COLO829 (cell line): Measurements from ENCODE around the gene PIK3R1.

Experiments
- DNase-seq: peaks from one replicate; pipeline ENCODE4 v3.0.0; 2012; ENCODE audit warnings: low spot score

Gene PIK3R1

DNA sequence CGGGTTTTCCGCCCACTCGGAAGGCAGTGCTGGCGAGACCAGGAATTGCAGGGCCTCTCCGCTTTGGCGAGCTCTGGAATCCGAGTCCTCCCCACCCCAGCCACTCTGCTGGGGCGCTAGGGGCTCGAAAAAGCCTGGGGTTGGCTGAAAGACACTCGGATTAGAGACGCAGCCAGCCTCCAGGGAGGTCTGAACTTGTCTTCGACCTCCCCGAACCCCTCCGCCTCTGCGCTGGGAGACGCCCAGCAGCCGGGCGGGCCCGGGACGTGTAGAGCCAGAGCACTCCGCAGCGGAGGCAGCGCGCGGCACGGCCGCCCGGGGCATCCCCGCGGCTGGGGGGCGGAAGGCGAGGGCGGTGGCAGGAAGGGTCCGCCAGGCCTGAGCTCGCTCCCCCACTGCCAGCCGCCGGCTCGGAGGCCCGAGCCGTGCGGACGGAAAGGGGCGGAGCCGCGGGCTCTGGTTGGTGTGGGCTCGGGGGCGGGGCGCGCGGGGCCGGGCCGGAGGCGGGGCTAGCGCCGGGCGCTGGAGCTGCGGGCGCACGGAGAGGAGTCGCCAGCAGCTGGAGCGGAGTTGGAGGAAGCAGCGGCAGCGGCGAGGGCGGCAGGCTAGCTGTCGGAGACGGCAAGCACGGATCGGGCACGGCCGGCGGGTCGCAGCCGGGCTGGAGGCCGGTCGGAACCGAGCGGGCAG, at the start of gene PIK3R1:
Gene PIK3R1 (plus strand): TSS at position 549 of the 690 bp plus-strand sequence. CDS start 10,920 bp downstream, outside the sequence.
- peak; percentile 79 for DNase-seq

DNA sequence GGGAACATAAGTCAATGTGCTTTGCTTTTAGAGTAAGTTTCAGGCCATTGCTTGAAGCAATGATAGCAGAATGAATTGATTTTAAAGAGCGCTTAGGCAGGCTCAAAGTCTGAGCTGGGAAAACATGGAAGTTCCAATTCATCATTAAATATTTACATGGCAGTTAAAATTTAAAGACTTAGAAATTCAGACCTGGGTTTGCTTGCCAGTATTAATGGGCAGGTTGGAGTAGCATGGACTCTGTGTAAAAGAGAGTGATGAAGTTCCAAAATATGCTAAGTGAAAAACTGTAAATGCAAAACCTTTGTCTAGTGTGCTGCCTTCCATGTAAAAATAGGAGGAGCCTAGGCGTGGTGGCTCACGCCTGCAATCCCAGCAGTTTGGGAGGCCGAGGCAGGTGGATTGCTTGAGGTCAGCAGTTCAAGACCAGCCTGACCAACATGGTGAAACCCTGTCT, 48.3 kb upstream of the PIK3R1 start:
- DNase-seq: no peak

DNA sequence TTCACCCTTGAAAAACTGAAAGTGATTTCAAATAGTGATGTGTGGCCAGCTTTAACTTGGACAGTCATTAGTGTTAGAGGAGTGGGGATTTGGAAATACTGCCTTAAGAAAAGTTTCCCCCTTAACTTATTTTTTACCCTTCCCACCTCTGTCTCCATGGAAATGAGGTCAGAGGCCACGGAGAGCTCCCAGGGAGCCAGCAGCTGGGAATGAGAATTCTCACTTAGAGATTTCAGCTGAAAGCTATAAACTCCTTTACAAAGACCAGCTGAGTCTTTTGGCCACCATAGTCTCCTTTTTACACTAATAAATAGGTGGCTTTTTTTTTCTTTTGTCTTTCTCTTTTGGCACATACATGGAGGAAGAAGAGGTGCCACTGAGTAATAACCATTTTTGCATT, 45.7 kb upstream of the PIK3R1 start:
- no peak for DNase-seq

DNA sequence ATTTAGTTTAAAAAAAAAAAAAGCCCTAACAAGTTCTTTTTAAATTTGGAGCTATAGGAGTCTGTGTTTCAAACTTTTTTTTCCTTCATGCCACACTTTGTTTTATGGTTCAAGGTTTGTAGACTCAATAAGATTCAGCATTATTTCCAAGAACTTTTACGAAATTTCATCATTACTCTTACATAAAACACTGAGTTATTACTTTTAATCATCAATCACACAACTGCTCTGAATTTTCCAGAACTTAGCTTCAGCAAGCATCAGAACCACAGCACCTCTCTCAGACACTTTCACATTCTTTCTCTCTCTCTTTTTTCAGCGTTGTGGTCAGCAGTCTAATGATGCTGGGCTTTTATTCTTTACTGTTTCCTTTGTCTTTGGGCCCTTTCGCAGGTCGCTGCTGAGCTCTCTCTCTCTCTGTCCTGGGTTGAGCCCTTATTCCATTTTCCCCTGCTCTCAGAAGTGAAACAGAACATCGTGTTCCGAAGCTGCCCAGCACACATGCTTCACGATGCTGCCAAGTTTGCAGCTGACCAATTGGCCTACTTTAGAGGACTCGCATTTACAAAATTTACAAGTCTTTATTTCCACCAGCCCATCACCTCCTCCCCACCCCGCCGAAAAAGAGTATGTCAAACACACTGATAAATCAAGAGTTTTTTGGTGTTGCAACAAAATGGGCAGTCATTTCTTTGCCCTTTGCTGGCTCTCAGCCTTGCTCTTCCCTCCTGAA, 44.6 kb upstream of the PIK3R1 start:
- no peak for DNase-seq

DNA sequence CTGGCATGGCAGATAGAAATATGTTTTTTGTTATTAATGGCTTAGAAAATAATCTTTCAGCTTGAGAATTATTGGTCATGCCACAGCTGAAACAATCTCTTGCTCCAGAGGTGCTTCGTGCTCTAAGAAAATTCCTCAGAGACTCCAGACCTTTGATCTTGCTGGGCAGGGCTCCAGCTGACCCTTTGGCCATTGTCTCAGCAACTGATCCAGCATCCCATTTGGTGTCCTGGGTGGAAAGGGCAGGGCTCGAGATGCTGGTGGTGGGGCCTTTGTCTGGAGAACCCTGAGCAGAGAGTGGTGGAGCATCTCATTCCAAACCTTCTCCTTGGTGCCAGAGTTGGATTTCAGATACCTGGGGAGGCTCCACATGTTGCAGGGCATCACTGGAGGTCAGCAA, 43.2 kb upstream of the PIK3R1 start:
- DNase-seq: no peak

DNA sequence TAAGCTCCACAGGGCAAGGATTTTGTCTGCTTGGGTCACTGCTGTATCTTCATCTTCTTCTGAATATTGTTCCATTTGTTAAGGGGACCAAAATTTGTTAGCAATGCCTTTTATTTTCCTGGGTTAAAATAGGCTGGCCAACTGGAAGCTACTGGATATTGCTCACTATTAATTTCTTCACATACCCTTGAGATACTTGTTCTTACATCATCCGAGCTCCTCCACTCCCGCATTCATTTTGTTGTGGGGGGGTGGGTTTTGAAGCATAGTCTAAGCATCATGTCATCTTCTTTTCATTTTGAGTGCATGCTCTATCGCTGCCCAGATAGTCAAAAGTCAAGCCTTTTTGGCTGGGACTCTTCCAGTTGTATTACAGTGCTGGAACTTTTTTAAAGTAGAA, 42.5 kb upstream of the PIK3R1 start:
- DNase-seq: no peak

DNA sequence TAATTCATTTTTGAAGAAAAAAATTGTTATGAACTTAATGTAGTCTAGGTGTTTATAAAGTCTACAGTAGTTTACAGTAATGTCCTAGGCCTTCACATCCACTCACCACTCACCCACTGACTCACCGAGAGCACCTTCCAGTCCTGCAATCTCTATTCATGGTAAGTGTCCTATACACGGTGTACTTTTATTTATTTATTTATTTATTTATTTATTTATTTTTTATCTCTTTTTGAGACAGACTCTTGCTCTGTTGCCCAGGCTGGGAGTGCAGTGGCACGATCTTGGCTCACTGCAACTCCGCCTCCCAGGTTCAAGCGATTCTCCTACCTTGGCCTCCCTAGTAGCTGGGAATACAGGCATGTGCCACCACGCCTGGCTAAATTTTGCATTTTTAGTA, 39.3 kb upstream of the PIK3R1 start:
- no peak for DNase-seq

DNA sequence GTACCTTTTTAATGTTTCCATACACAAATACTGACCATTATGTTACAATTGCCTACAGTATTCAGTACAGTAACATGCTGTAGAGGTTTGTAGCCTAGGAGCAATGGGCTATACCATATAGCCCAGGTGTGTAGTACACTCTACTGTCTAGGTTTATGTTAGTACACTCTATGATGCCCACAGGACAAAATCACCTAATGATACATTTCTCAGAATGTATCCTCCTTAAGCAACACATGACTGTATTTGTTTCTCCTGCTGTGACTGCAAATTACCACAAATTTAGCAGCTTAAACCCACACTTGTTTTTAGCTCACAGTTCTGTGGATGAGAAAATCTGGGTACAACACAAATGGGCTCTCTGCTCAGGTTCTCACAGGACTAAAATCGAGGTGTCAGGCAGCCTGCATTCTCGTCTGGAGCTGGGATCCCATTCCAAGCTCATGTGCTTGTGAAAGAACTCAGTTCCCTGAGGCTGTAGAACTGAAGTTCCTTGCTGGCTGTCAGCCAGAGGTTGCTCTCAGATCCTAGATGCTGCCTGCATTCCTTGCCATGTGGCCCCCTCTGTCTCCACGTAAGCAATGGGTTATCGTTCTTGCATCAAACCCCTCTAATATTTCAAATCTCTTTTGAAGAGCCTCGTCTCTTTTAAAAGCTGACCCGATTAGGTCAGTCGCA, 38.6 kb upstream of the PIK3R1 start:
- DNase-seq: no peak

DNA sequence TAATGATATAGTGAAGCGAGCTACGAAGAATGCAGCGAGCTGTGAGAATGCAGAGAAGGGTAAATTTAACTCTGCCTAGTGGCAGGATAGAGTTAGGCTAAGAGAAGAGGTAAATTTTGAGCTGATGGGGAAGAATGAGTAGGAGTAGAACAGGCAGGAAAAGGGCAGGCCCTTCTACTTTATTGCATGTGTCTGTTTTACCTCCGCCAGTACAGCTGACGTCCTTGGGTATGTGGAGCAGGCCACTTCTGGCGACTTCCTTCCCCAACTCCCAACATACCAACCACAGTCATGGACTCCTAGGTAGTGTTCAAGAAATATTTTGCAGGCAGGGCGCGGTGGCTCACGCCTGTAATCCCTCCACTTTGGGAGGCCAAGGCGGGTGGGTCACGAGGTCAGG, 37.9 kb upstream of the PIK3R1 start:
- DNase-seq: no peak

DNA sequence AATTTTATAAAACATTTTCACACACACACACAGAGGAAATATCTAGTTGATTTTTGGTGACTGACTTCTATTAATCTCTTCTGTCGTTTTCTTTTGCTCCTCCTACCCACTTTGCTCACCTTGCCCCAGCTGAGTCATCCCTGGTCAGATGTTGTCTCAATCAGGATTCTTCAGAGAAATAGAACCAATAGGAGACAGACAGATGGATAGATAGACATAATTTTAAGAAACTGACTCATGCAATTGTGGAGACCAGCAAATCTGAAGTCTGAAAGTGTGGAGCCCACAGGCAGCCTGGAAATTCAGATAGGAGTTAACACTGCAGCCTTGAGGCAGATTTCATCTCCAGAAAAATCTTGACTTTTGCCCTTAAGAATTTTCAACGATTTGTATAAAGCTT, 37.0 kb upstream of the PIK3R1 start:
- DNase-seq: no peak

DNA sequence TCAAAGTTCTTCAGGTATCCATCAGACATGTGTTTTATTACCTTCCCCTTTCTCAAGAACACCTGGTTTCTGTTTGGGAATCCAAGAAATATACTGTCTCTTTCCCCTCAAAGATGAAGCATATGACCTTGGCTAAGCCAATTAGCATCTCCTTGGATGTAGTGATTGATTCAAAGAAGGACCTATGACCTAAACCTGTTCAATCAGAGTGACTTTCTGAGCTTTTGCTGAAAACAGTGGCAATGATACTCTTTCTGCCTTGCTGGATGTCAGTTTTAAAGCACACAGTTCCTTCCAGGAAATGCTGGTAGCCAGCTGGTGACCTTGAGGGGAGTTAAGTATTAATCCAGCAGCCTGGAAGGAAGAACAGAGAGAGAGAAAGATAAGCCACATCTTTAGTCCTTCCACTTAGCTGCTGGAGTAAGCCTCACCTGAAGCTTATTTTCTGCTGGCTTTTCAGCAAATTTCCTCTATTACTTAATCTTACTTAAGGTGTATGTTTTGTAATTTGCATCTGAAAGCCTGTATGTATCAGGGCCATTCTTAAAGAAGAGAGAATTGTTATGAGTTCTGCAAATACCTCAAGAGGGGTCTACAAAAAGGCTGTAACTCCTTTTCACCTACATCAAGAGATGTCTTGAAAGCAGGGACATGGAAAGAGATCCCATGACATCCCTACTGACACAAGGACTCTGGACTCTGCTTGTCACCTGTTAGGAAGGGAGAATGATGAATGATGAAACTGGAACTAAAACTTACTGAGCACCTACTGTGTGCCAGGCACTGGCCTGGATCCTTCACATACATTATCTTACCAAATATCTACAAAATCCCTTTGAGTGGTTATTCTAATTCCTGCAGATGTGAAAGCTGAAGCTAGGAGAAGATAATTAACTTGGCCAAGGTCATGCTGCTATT, 35.2 kb upstream of the PIK3R1 start:
- DNase-seq: no peak

DNA sequence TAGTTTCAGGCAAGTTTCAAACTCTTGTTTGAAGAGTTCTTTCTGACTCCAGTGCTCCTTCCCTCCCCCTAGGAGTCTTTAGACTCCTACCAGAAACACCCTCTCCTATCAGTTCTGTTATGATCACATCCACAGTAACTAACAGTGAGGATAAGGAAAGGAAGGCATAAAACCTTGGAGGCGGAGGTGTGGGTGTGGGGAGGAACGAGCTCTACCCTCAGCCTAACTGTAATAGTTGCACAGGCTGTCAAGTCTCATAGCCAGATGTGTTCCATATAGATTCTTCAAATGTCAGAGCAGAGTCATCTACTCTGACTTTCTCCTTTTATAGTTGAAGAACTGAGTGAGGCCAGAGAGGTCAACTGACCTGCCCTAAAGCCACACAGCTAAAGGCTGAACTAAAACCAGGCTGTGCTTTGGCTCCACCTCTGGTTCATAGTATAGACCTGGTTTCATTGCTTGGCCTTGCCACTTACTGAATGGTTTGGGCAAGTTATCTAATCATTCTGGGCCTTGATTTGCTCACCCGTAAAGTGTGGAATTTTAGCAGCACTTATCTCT, 34.4 kb upstream of the PIK3R1 start:
- DNase-seq: no peak

DNA sequence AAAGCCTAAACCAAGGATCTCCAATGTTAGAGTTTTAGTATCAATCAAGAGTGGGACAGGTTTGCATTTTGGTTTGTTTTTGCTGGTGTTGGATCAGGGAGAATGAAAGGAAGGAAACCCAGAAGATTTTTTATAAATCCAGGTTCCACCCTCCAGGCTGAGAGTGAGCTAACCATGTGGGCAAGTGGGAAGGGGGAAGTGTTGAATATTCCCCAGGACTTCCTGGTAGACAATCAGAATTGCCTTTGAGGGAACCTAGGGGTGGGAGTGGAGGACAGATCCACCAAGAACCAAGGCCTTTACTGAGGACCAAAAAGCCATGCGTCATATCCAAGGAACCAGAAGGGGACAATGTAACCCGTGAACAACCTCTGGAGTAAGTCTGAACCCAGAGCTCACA, 33.5 kb upstream of the PIK3R1 start:
- DNase-seq: no peak

DNA sequence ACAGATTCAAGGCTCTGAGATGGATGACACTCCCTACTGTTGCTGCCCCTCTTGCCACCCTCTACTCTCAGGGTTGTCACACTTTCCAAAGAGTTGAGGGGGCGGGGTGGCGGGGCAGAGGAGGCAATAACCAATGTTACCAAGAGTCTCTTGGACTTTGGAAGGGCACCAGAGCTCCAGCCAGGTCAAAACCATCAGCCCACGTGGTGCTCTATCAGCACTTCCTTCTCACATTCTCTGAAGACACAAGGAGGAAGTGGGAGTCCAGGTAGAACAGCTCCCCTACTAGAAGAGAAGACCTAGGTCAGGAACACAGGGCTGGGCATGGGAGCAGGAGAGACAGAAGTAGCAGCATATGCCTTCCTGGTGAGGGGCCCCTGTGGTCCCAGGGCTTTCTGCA, 33.0 kb upstream of the PIK3R1 start:
- no peak for DNase-seq

DNA sequence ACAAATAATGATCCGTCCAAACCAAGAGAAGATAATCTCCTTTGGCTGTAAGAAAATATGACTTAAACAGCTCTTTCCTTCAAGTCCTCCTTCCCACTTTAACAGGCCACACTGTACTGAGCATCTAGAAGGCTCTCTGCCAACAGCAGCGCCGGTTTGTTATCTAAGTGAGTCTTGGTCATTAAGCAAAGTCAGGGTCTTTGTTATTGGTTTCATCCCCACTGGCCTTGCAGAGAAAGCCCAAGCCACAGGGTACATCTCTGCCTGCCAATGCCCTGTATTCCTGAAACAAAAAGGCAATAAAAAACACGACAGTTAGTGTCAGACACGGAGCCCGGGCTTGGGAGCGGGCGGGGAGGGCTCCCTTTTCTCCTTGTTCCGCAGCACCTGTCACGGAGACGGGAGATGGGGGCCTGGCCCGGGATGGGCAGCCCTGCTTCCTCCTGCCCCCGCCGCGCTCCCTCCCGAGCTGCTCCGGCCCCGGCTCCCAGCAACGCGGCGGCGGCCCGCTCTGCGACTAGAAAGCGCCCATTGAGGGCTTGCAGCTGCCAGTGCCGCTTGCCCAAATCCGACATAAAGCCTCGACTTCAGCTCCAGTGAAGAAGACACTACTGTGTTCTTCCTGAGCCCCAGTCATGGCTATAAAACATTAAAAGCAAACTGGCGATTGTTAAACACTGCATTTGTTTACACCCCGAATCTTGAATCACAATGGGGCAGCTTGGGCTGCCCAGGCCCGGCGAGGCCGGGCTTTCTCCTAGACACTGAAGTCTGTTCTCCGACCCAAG, 28.1 kb upstream of the PIK3R1 start:
- DNase-seq: no peak

DNA sequence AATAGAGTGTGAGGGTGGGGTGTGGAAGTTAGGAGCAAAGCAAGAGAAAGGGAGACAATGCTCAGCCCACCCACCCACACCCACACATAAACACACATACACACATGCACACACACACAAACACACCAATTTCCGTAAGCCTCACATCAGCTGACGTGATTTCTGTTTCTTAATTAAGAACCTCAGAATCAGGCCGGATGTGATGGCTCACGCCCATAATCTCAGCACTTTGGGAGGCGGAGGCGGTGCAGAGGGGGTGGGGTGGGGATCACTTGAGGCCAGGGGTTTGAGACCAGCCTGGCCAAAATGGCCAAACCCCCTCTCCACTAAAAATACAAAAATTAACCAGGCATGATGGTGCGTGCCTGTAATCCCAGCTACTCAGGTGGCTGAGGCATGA, 26.4 kb upstream of the PIK3R1 start:
- no peak for DNase-seq

DNA sequence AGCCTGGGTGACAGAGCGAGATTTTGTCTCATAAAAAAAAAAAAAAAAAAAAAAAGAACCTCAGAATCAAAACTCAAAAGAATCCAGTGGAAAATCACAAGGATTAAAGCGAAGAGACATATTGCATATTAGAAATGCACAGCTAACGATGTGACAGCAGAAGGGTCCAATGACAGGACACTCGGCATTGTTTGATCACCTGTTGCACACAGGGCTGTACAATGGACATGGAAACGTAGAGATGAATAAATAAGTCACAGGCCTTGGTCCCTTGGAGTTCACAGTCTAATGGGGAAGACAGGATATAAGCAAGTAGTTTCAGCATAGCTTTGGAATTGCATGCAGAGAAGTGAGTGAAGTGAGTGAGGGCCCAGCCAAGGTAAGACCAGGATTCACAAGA, 25.9 kb upstream of the PIK3R1 start:
- DNase-seq: no peak

DNA sequence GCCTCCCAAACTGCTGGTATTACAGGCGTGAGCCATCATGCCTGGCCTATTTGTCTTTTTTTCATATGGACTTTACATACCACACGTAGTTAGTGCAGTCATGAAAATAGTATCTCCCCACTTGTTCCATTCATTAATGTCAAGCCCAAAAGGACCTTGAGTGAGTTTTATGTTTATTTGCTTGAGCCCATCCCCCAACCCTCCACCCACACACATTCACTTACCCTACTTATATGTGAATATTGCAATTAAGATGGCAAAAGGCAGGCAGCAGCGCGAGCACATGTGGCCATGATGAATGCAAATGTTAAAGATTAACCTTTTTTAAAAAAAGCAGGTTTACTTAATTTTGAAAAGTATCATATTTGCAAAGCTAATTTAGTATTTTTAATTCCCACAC, 24.9 kb upstream of the PIK3R1 start:
- DNase-seq: no peak

DNA sequence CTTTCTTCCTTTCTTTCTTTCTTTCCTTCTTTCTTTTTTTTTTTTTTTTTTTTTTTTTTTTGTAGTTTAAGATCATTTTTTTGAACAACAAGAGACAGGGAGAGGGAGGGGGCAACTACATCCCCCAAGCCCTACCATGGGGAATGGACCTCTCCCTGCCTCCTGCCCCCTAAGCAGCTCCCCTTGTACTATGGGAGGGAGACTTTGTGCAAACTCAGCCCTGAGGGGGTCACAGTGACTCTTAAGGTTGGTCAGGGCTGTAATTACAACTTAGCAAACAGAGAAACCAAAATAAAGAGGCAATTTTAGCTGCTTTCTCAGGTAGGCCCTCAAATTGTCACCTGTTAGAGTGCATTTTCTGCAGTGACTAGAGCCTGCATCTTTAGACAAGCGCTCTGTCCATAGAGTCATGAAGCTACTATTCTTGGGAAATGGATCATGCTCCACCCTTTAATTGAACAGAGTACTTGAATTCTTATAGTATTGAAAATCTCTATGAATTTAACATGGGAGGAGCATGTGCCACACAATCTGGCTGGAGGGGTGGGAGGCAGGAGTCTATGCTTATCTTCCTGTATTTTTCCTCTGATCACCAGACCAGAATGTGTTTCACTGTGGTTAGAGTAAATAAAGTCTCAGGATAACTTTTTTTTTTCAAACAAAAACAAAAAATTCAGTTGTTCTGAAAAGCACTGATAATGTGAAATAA, 24.3 kb upstream of the PIK3R1 start:
- DNase-seq: no peak

DNA sequence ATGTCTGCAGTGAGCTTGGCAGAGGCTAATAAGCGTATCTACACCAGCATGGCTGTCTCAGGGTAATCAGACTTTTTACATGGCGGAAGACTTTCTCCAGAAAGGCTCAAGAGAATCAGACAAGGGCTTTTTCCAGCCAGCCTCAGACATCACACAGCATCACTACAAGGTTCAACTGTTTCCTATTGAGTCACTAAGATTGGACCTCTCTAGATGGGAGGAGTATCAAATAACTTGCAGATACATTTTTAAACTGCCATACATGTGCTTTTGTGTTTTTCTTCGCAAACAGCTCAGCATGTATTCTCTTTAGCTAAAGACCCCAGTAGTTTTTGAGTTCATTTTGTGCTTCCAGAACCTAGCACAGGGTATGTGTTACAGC, 22.9 kb upstream of the PIK3R1 start:
- no peak for DNase-seq
